Measurements from ENCODE around the gene CYTL1.

GRCh38 chr4:4985036-4985435, 34.2 kb downstream of the CYTL1 start:
- TF ChIP-seq, protein P1, sequence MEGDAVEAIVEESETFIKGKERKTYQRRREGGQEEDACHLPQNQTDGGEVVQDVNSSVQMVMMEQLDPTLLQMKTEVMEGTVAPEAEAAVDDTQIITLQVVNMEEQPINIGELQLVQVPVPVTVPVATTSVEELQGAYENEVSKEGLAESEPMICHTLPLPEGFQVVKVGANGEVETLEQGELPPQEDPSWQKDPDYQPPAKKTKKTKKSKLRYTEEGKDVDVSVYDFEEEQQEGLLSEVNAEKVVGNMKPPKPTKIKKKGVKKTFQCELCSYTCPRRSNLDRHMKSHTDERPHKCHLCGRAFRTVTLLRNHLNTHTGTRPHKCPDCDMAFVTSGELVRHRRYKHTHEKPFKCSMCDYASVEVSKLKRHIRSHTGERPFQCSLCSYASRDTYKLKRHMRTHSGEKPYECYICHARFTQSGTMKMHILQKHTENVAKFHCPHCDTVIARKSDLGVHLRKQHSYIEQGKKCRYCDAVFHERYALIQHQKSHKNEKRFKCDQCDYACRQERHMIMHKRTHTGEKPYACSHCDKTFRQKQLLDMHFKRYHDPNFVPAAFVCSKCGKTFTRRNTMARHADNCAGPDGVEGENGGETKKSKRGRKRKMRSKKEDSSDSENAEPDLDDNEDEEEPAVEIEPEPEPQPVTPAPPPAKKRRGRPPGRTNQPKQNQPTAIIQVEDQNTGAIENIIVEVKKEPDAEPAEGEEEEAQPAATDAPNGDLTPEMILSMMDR (IDR thresholded peaks at IDR 0.05), result no peak
- TF ChIP-seq POLR2A (IDR thresholded peaks at IDR 0.05), result no peak

Data from uterus (tissue), 2 donors.